Stimulated activated CD8-positive, alpha-beta memory T cell treated with anti-CD3 and anti-CD28 coated beads, Interleukin-7, amount 100 ng/mL, for 1 hour (primary cell): Measurements from ENCODE around the gene ZNF124.
A peak's percentile ranks its signal among the peaks of the same experiment; 100 is the strongest.
"Not testable (repeated sequence)": the region's sequence is repeated elsewhere in the genome, so short reads cannot be mapped to it uniquely, and the experiment has no call there.

Source experiments
- DNase-seq, 2 donors: peaks; one replicate each; pipeline ENCODE4 v3.0.0-alpha.2; 2020; ENCODE audit warnings: low read depth in 2 of 2

The ZNF124 gene

GRCh38 chr1:247171875-247172563 lies at the start of gene ZNF124:
ZNF124 (minus strand) TSS chr1:247172020; CDS start chr1:247171877, 143 bp downstream.
- not testable (repeated sequence) for DNase-seq

- not testable (repeated sequence) for DNase-seq
Measured at GRCh38 chr1:247220280-247220679, 48.5 kb upstream of the ZNF124 start.

- DNase-seq = no peak
Measured at GRCh38 chr1:247218121-247218651, 46.4 kb upstream of the ZNF124 start.

GRCh38 chr1:247216261-247216660 lies 44.4 kb upstream of the ZNF124 start:
- DNase-seq = no peak

- no peak for DNase-seq
Measured at GRCh38 chr1:247212627-247213617, 41.1 kb upstream of the ZNF124 start.

GRCh38 chr1:247212012-247212411 lies 40.2 kb upstream of the ZNF124 start:
- no peak for DNase-seq

GRCh38 chr1:247211339-247211738 lies 39.5 kb upstream of the ZNF124 start:
- DNase-seq = no peak

GRCh38 chr1:247210376-247211117 lies 38.7 kb upstream of the ZNF124 start:
- DNase-seq = peak; percentile 89 to 91

- DNase-seq = no peak
Measured at GRCh38 chr1:247210062-247210375, 38.2 kb upstream of the ZNF124 start.

- DNase-seq = no peak
Measured at GRCh38 chr1:247209396-247209795, 37.6 kb upstream of the ZNF124 start.

GRCh38 chr1:247204177-247204647 lies 32.4 kb upstream of the ZNF124 start:
- DNase-seq = no peak

- no peak for DNase-seq
Measured at GRCh38 chr1:247198781-247199180, 27.0 kb upstream of the ZNF124 start.

- no peak for DNase-seq
Measured at GRCh38 chr1:247193958-247194357, 22.1 kb upstream of the ZNF124 start.

GRCh38 chr1:247189981-247190798 lies 18.4 kb upstream of the ZNF124 start:
- DNase-seq = no peak

- no peak for DNase-seq
Measured at GRCh38 chr1:247185667-247186066, 13.8 kb upstream of the ZNF124 start.

- DNase-seq = no peak
Measured at GRCh38 chr1:247184254-247184653, 12.4 kb upstream of the ZNF124 start.

- no peak for DNase-seq
Measured at GRCh38 chr1:247182994-247183393, 11.2 kb upstream of the ZNF124 start.

- DNase-seq = no peak
Measured at GRCh38 chr1:247180581-247180980, 8.8 kb upstream of the ZNF124 start.

GRCh38 chr1:247177755-247178154 lies 5.9 kb upstream of the ZNF124 start:
- no peak for DNase-seq

GRCh38 chr1:247175458-247175857 lies 3.6 kb upstream of the ZNF124 start:
- no peak for DNase-seq

GRCh38 chr1:247173431-247173830 lies 1.6 kb upstream of the ZNF124 start:
- no peak for DNase-seq
